Stomach (tissue), 4 donors: ENCODE measurements around the gene PLPPR3.

Experiments used
- EP300 ChIP-seq: sonication (generic); formaldehyde crosslinking; IDR thresholded peaks from one replicate; pipeline ENCODE4 v1.6.1; 2017; ENCODE audit warnings: antibody characterized with exemption
- TF ChIP-seq, protein P1 (sequence below), 7 experiments: fragments of 450-650 bp in 4 of 7; fragments of 200-600 bp in 3 of 7; sonication (generic) in 3 of 7; IDR thresholded peaks; one replicate each; pipeline ENCODE4 v1.5.1; 2016 to 2019; ENCODE audit warnings: antibody characterized with exemption in 7 of 7, control low read depth in 2 of 7, mild to moderate bottlenecking in 1 of 7

DNA sequence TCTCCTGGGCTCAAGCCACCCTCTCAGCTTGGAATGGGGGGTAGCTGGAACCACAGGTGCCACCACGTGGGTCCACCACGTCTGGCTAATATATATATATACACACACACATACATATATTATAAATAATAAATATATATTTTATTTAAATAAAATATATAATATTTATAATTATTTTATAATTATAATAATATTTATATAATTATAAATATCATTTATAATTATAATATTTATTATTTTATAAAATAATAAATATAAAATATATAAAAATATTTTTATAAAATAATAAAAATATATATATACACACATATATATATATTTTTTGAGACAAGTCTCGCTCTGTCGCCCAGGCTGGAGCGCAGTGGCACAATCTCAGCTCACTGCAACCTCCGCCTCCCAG, 32.8 kb upstream of the PLPPR3 start:
- TF ChIP-seq, protein P1, sequence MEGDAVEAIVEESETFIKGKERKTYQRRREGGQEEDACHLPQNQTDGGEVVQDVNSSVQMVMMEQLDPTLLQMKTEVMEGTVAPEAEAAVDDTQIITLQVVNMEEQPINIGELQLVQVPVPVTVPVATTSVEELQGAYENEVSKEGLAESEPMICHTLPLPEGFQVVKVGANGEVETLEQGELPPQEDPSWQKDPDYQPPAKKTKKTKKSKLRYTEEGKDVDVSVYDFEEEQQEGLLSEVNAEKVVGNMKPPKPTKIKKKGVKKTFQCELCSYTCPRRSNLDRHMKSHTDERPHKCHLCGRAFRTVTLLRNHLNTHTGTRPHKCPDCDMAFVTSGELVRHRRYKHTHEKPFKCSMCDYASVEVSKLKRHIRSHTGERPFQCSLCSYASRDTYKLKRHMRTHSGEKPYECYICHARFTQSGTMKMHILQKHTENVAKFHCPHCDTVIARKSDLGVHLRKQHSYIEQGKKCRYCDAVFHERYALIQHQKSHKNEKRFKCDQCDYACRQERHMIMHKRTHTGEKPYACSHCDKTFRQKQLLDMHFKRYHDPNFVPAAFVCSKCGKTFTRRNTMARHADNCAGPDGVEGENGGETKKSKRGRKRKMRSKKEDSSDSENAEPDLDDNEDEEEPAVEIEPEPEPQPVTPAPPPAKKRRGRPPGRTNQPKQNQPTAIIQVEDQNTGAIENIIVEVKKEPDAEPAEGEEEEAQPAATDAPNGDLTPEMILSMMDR (IDR thresholded peaks at IDR 0.05) = no peak
- TF ChIP-seq EP300 = no peak
